C4-2B (cell line): ENCODE data around the gene SSX1.
"Not testable (repeated sequence)": the region's sequence is repeated elsewhere in the genome, so short reads cannot be mapped to it uniquely, and the experiment has no call there.

Experiments
- CTCF ChIP-seq: fragments of 450-650 bp; conservative IDR thresholded peaks from 2 replicates; pipeline ENCODE4 v1.5.1; 2017; ENCODE audit warnings: mild to moderate bottlenecking
- ZFX ChIP-seq: fragments of 450-650 bp; IDR thresholded peaks from 2 replicates; pipeline ENCODE4 v1.6.1; 2017

DNA sequence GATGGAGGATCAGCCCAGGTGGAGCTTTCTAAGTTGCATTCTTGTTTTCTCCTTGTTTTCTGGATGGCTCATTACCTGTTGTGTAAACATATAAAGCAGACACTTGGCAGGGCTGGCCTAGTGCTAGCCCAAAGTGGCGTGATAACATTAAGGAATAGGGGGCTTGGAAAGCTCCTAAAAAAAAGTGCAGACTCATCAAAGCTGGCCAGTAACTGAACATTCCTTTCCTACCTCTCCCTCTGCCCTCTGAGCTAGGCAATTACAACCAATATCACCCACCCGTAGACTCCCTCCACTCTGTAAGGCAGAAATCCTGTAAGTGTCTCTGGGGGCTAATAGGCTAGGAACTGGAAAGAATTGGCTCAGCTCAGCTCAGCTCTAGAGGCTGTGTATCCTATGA is 58.8 kb downstream of the SSX1 start:
- TF ChIP-seq CTCF, ZFX: not testable (repeated sequence)
